ENCODE measurements around the gene TYRO3. TPM values are rescaled to one million over a fixed set of nuclear protein-coding genes. Genes with fewer than 3 reads are reported as not detected.

Gene TYRO3
- total RNA-seq, 1 donor from 2014 or later, result 17.3 TPM

- TF ChIP-seq CTCF (IDR thresholded peaks at IDR 0.05), result no peak
- no peak overlapping the region for H3K27ac ChIP-seq
- no peak overlapping the region for H3K4me3 ChIP-seq
- no peaks in the 10 kb centered on the region for H3K4me1 ChIP-seq
- intact Hi-C loops (cut with DNase I), result no loop called here
- peaks cover 39% of the 10 kb centered on the region for H3K36me3 ChIP-seq
- no peak for ATAC-seq
- H3K27me3 ChIP-seq (ENCODE audit: low read depth), result no peaks in the 10 kb centered on the region
- DNase-seq, result no peak
- no peaks in the 10 kb centered on the region for H3K9me3 ChIP-seq
Measured at GRCh38 chr15:41574158-41574557, 15.1 kb downstream of the TYRO3 start.

GRCh38 chr15:41575282-41575681, 16.3 kb downstream of the TYRO3 start:
- H3K27me3 ChIP-seq (ENCODE audit: low read depth), result no peaks in the 10 kb centered on the region
- TF ChIP-seq CTCF (IDR thresholded peaks at IDR 0.05), result no peak
- no peaks in the 10 kb centered on the region for H3K4me1 ChIP-seq
- intact Hi-C loops (cut with DNase I), result no loop called here
- H3K36me3 ChIP-seq, result peaks cover 31% of the 10 kb centered on the region
- H3K9me3 ChIP-seq, result no peaks in the 10 kb centered on the region
- DNase-seq (no peak), ATAC-seq (peak in 1 of 2 donors; percentile 15)
- no peak overlapping the region for H3K4me3 ChIP-seq
- no peak overlapping the region for H3K27ac ChIP-seq

- DNase-seq (no peak), ATAC-seq (peak; percentile 18 to 49)
- intact Hi-C loops (cut with DNase I), result no loop called here
- H3K36me3 ChIP-seq, result peaks cover 5% of the 10 kb centered on the region
- H3K27me3 ChIP-seq (ENCODE audit: low read depth), result no peaks in the 10 kb centered on the region
- no peaks in the 10 kb centered on the region for H3K9me3 ChIP-seq
- H3K4me1 ChIP-seq, result no peaks in the 10 kb centered on the region
- no peak overlapping the region for H3K4me3 ChIP-seq
- TF ChIP-seq CTCF (IDR thresholded peaks at IDR 0.05), result no peak
- H3K27ac ChIP-seq, result peak overlapping the region; percentile 51
Measured at GRCh38 chr15:41577863-41578735, 19.1 kb downstream of the TYRO3 start.

DNA sequence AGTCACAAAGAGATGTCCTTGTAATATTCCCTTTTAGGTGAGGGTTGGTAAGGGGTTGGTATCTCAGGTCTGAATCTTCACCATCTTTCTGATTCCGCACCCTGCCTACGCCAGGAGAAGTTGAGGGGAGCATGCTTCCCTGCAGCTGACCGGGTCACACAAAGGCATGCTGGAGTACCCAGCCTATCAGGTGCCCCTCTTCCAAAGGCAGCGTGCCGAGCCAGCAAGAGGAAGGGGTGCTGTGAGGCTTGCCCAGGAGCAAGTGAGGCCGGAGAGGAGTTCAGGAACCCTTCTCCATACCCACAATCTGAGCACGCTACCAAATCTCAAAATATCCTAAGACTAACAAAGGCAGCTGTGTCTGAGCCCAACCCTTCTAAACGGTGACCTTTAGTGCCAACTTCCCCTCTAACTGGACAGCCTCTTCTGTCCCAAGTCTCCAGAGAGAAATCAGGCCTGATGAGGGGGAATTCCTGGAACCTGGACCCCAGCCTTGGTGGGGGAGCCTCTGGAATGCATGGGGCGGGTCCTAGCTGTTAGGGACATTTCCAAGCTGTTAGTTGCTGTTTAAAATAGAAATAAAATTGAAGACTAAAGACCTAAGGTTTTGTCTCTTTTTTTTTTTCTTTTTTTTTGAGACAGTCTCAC, 19.8 kb downstream of the TYRO3 start:
- ATAC-seq, result peak; percentile 18 to 53
- peak overlapping the region; percentile 51 for H3K27ac ChIP-seq
- no peak overlapping the region for H3K4me3 ChIP-seq
- no peaks in the 10 kb centered on the region for H3K4me1 ChIP-seq
- TF ChIP-seq CTCF (IDR thresholded peaks at IDR 0.05), result no peak
- H3K27me3 ChIP-seq (ENCODE audit: low read depth), result no peaks in the 10 kb centered on the region
- intact Hi-C loops (cut with DNase I), result no loop called here
- H3K9me3 ChIP-seq, result no peaks in the 10 kb centered on the region
- no peak for DNase-seq
- peaks cover 3% of the 10 kb centered on the region for H3K36me3 ChIP-seq

DNA sequence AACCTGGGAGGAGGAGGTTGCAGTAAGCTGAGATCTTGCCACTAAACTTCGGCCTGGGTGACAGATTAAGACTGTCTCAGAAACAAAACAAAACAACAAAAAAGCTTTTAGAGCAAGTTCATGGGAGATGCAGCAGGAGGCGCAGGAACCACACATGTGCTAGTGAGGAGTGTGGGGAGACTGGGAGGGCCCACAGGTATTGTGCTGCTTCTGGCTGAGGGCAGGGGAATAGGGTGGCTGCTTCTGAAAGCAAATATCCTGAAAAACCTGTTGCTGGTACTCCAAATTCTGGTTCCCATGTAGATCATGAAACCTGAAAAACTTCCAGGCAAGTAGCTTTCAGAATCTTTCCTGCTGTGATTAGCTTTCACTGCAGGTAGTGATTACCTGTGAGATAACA, 22.1 kb downstream of the TYRO3 start:
- no peaks in the 10 kb centered on the region for H3K9me3 ChIP-seq
- H3K4me3 ChIP-seq, result no peak overlapping the region
- H3K27ac ChIP-seq, result no peak overlapping the region
- H3K4me1 ChIP-seq, result peaks cover 15% of the 10 kb centered on the region
- ATAC-seq (peak in 1 of 2 donors; percentile 49), DNase-seq (no peak)
- intact Hi-C loops (cut with DNase I), result no loop called here
- peak; percentile 14 for TF ChIP-seq CTCF (IDR thresholded peaks at IDR 0.05)
- no peaks in the 10 kb centered on the region for H3K36me3 ChIP-seq
- H3K27me3 ChIP-seq (ENCODE audit: low read depth), result no peaks in the 10 kb centered on the region
